T-helper 1 cell (primary cell): ENCODE measurements around the gene MXRA8.
A peak's percentile ranks its signal among the peaks of the same experiment; 100 is the strongest.
"Not testable (repeated sequence)": the region's sequence is repeated elsewhere in the genome, so short reads cannot be mapped to it uniquely, and the experiment has no call there.

ENCODE experiments used
- DNase-seq, 5 donors: peaks; one replicate each; pipeline ENCODE4 v3.0.0-alpha.2; 2012 to 2020

The MXRA8 gene

DNA sequence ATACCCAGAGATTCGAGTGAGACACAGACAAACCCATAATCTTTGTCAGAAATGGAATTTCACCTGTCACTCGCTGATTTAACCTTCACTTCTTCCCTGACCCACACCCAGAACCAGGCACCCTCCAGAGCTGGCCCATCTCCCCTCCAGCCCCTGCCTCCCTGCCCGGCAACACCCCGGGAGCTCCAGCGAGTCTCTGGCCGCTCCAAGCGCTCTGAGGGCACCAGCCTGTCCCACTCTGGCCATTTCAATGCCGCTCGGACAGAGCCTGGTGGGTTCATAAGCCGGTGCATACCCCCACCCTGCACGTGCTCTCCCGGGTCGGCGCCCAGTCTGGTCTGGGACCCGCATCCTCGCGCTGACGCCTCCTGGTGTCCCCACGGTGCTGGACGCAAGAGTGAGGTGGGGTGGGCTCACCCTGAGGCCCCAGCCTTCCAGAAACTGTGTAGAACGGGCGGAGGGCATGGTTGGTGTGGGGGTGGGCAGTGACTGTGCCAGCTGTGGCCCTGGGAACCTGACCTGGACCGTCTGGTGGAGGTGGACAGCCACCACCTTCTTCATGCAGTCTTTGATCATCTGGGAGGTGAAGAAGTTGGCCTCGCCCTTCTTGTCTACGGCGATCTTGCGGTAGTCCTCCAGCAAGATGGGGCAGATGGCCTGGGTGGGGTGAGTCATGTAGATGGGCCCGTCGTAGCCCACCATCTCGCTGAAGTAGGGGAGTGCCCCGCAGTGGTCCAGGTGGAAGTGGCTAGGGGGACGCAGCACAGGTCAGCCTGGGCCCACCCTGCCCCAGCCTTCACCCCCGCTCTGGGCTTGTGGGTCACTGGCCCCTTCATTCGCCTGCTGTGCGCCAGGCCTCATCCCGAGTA lies 39.3 kb downstream of the MXRA8 start:
- DNase-seq = no peak

DNA sequence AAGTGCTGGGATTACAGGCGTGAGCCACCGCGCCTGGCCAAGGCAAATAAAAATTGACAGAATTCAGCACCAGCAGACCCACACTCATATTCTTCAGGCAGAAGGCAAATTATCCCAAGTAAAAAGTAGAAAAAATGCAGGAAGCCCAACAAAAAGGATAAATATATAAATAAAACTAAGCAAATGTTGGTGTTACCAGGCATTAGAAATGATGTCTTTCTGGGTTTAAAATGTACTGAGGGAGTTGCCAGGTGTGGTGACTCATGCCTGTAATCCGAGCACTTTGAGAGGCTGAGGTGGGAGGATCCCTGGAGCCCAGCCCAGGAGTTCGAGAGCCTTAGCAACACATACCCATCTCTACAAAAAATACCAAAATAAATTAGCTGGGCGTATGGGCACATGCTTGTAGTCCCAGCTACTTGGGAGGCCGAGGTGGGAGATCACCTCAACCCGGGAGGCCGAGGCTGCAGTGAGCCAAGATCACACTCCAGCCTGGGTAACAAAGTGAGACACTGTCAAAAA lies 40.2 kb downstream of the MXRA8 start:
- no peak for DNase-seq

DNA sequence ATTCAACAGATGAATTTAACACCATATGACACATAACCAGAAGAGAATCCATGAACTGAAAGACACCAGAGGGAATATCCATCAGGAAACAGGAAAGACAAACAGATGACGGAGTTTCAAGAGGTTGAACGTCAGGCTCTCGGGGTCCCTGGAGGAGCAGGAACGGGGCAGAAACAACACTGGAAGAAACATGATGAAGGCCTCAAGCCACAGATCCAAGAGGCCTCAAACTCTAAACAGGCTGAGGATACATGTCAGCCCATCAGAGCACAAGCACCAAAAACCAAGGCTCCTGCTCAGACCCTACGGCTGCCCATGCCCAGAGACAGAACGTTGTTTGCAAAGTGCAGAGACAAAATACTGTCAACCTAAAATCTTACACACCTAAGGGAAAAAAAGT lies 40.9 kb downstream of the MXRA8 start:
- DNase-seq = no peak

DNA sequence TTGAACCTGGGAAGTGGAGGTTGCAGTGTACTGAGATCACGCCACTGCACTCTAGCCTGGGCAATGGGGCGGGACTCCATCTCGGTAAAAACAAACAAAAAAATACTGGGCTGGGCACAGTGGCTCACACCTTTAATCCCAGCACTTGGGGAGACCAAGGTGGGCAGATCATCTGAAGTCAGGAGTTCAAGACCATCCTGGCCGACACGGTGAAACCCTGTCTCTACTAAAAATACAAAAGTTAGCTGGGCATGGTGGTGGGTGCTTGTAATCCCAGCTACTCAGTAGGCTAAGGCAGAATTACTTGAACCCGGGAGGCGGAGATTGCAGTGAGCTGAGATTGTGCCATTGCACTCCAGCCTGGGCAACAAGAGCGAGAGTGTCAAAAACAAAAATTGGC lies 42.2 kb downstream of the MXRA8 start:
- not testable (repeated sequence) for DNase-seq

DNA sequence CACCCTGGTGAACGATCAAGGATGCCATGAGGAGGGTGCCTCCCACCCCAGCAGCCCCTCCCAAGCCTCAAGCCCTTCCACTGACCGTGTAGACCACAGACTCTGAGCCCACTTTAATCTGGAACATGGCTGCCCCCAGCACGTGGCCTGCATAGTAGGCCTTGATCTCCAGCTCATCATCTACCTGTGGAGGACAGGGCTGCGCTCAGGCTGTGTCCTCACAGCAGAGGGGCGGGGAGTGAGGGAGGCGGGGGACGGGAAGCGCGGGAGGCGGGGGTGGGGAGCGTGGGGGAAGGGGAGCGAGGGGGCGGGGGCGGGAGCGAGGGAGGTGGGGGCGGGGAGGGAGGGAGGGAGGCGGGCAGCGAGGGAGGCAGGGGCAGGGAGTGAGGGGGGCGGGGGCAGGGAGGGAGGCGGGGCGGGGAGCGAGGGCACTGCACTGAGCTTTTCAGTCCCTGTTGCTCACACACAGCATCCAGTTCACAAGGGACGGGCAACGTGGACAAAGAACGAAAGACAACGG lies 42.9 kb downstream of the MXRA8 start:
- no peak for DNase-seq

DNA sequence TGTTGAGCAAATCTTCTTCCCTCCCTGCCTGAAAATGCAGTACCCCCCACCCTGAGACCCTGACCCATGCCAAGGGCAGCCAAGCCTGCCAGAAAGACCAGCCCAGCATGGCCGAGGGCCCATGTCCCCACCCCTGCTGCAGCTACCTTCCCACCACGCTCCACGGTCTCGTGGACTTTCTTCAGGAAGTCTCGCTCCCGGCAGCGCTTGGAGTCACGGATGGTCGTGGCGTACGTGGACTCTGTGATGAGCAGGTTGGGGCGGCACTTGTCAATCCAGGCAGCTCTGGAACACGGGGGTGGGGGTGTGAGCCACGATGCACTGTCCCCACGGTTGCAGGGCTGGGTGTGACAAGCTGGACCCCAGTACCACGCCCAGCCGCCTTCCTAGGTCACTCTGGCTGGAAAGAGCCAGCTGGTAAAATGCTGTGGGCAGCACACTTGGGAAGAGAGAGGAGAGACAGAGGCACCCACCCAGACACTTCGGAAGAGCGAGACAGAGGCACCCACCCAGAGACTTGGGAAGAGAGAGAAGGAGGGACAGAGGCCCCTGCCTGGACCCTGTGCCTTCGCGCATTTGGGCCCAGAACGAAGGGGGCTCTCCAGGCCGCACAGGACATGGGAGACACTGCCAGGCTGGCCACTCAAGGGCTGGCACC lies 43.5 kb downstream of the MXRA8 start:
- no peak for DNase-seq

DNA sequence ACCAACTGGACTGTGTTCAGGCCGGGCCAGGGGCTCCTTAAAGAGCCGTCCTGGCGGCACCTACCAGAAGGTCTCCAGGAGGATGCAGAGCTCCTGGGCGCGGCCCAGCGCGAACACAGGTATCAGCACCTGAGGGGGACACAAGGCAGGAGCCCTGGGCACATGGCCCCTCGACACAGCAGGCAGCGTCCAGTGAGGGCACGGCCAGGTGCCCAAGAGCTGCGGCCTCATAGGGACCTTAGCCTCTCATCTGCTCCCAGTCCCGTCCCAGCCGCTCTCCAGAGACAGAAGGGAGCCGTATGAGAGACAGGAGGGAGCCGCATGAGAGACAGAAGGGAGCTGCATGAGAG lies 44.1 kb downstream of the MXRA8 start:
- DNase-seq = no peak

DNA sequence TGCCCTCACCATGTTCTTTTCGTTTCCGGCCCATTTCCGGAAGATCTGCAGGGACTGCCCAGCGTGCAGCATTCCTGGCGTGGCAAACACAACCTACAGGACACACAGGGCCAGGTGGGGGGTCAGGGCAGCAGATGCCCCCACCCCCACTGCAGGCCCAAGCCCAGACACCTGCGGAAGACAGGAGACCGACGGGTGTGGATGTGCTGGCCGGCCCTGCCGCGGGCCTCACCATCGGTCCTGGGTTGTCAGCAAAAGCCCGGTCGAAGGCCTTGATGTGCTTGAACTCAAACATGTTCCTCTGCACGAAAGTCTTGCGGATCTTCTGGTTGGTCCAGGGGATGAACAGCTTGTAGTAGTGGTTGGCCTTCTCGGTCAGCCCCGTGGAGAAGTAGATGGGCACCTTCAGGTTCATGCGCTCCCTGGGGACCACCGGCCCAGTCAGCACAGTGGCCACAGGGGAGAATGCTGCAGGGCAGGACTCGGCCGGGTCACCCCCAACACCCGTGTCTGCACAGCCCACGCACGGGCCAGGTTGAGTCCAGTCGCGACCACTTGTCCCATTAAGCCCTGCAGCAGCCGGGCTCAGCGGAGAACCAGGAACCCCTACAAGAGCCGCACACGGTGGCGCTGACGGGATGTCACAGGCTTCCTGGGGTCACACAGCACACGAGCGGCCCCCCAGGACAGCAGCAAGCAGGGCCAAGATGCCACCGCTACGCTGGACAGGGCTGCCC lies 44.7 kb downstream of the MXRA8 start:
- DNase-seq = no peak

DNA sequence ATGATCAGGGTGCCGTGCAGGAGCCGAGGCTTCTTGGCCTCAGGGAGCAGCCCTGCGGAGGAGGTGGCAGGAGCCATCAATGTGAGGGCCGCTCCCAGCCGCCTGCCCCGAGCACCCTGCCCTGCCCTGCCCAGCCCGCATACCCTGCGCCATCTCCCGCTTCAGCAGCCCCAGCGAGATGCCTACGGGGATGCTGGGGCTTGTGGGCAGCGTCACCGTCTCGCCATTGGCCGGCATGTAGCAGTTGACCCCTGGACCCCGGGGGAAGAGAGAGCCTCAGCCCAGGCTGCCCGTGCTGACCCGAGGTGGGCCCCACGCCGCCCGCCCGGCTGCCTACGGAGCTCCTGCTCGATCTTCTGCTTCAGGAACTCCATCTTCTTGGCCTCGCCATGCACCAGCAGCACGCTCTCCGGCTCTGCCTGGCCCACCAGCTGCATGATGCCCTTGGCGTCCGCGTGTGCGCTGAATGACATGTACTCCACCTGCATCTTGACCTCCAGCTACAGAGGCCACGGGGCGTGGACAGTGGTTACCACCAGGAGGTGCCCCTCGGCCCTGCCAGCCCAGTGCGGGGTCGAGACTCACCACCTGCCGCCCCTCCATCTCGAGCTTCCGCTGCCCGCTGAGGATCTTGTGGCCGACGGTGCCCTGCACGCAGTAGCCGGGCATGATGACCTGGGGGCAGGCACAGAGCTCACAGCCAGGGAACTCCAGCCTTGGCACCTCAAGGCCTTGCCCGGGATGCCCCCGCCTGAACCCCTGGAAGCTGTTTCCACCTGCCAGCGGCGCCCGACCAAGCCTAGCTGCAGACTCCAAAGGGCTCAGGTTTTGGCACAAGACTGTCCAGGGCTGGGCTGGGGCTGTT lies 45.7 kb downstream of the MXRA8 start:
- no peak for DNase-seq

DNA sequence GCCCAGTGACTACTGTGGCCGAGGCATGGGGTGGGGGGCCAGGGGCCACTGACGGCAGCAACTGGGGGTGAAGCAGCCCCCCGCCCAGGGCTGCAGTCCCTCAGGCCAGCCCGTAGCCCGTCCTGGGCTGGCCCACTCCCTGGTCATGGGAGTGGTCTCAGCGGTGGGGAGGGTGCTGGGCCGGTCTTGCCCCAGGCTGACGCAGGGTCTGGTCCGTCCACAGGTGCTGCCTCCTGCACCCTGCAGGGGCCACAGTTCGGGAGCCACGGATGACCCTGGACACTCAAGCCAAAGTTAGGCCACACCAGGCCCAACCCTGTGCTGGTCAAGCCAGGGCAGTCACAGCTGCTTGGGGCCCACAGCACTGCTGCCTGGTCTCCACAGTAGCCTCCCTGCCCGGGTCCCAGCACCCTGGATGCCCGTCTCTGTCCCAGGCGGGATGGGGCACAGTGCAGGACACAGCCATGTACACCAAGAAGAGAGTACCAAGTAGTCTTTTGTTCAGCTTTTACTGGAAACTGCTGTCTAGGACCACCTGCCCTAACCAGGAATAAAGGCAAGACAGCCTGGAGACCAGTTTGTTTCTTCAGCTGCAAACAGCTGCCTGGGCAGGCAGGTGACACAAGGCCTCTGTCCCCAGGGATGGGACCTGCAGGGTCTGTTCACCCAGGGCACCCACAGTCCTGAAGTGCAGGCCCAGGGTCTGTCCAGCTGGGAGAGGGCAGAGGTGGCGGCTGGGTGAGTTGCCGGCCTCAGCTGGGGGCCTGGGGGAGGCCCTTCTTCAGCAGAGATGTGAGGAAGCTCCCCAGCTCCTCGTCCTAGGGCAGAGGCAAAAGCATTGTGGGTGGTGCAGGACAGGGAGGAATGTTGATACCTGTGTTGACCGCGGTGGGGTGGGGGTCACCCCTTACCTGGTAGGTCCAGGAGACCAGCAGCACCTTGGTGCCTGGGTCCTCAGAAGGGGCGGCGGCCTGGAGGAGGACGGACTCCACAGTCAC lies 46.9 kb downstream of the MXRA8 start:
- no peak for DNase-seq

DNA sequence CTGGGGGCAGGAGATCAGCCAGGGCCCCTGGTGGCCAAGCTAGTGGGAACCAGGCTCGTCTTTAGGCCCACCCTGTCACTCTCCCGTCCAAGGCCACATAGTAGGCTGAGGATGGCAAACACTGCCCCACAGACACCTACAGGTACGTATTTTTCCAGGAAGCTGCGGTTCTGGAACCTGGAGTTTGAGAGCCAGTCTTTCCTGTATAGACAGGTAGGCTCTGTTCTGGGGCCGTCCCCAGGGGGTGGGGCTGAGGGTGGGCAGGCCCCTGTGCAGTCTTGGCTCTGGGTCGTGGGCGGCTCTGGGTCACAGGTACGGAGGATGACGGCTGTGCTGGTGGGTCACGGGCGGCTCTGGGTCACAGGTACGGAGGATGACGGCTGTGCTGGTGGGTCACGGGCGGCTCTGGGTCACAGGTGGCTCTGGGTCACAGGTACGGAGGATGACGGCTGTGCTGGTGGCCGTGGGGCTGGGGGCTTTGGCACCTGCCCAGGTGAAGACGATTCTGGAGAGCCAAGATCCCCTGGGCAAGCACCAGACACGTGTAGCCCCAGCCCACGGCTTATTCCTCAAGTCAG lies 47.8 kb downstream of the MXRA8 start:
- DNase-seq = no peak

DNA sequence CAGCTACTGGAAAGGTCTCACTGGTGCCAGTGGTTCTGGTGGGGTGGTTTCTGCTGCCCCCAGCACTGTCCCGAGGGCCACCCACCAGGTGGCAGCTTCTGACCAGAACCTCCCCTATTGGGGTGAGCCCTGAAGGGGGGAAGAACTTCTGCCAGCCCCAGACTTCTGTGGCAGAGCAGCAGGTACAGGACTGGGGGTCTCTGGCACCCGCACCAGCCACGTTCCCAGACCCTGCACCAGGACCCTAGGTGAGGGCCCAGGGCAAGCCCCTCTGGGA lies 48.3 kb downstream of the MXRA8 start:
- DNase-seq = no peak

DNA sequence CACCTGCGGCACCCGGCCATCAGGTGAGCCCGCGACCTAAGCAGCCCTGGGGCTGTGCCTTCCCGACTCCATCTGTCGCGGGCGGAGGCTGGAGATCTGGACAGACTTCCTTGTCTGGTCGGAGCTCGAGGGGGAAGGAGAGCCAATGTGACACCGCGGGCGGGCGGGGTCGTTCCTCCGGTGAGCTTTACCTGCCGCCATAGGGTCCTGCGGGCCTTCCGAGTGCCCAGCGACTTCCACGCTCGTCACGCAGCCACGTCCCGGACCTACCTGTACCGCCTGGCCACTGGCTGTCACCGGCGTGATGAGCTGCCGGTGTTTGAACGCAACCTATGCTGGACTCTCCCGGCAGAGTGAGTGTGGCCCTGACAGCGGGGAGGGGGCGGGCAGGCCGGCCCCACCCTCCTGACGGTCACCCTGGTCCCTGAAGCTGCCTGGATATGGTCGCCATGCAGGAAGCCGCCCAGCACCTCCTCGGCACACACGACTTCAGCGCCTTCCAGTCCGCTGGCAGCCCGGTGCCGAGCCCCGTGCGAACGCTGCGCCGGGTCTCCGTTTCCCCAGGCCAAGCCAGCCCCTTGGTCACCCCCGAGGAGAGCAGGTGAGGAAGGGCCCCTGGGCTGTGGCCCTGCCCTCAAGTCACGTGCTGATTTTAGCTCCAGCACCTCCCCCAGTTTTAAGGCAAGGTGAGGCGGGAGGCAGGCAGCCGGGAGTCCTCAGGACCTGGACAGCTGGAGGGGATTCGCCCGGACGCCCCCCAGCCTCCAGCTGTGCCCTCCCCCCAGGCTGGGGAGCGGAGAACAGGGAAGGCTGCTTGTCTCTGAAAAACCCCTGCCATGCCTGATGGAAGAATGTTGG lies 48.9 kb downstream of the MXRA8 start:
- DNase-seq = no peak

DNA sequence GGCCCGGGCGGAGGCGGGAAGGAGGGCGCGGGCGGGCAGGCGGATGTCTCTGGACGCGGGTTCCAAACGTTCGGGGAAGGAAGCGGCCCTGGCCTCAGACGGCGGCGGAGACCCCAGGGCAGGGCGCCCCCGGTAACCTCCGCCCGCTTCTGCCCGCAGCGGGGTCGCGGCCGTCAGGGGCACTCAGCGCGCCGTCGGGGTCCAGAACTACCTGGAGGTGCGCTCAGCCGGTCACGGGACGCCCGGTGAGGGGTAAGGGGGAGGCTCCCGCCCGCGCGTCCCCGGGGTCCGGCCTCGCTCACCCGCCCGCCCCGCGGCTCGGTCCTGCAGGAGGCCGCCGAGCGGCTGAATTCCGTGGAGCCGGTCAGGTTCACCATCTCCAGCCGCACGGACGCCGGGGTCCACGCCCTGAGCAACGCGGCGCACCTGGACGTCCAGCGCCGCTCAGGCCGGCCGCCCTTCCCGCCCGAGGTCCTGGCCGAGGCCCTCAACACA lies 49.6 kb downstream of the MXRA8 start:
- no peak for DNase-seq

DNA sequence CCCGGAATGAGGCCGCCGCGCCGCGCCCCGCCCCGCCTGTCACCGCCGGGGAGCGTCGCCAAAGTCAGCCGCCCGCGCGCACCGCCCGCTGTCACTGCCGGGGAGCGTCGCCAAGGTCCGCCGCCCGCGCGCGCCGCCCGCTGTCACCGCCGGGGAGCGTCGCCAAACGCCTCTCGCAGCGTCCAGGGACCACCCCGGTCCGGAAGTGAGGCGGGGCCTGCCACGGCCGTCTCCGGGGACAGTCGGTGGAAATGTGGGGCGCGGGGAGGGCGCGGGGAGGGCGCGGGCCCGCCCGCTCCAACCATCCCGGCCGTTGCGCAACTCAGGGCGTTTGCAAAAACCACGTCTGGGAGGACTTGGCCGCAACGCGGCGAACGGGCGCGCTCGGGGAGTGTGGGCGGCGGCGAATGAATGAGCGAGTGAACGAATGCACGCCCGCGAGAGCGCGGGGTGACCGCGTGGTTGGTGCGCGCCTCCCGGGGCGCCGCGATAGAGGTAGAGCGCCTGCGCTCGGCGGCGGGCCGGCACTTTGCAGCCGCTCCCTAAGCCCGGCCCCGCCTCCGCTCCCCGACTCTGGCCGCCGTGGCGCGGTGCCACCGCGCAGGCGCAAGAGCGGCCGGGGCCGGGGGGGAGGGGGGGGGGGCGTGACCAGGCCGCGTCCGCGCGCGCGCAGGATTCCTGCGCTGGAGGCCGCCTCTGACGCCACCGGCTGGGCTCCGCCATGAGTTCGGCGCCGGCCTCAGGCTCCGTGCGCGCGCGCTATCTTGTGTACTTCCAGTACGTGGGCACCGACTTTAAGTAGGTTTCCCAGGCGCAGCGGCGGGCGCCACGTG lies 50.2 kb downstream of the MXRA8 start, which contains the start of the genes ACAP3 and PUSL1:
Gene ACAP3 (minus strand): TSS at position 8 of the 833 bp plus-strand sequence. CDS start 115 bp downstream, outside the sequence.
Gene PUSL1 (plus strand): TSS at position 675 of the 833 bp plus-strand sequence. CDS start 47 bp downstream, at position 722.
- DNase-seq = peak; percentile 82 to 94 (median 85)

DNA sequence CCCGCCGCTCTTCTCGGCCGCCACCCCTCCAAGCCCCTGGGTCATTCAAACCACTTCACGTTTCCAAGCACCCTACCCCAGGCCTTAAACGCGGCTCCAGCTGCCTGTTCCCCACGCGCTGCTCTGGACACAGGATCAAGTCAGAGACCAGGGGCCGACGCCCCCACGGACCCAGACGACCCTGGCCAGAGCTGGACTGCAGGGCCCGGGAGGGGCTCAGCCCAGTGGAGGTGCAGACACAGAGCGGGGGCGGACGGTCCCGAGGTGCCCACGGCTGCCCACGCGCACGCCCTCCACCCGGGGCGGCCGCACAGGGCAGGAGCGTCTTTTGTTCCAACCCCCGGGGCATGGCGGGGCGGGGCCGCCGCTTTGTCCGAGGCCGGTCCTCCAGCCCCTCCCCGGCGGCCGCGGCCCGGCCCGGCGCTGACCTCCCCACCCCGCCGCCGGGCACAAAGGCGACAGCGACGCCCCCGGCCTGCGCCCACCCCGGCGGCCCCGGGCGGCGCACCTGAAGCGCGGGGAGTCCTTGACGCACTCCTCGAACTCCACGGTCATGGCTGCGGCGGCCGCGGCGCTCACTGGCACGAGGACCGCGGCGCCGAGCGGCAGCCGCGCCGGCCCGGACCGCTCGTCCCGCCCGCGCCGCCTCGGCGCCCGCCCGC lies 51.0 kb downstream of the MXRA8 start:
- DNase-seq = no peak

DNA sequence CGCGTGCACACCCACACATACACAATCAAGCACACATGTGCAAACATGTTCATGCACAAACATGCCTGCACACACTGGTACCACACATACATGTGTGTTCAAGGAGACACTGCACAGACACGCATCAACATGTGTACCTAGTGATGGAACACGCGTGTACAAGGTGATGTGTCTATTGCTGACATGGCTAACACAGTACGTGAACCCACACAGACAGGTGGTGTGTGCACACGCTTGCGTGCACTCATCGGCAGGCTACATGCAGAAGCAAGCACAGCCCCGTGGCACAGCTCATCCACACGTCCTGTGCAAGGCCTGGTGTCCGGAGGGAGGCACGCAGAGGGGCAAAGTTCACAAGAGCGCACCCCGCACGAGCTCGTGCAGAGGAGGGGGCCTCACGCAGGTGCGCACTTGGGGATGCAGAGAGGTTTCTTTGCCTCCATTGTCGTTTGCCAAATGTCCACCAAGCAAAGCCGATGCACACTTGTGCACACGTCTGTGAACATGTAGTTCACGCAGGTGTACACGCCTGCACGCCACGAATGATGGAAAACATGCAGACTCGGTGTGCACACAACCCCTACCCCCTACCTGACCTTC lies 51.6 kb downstream of the MXRA8 start:
- no peak for DNase-seq
